HepG2 (cell line): Measurements from ENCODE around the gene THAP6.

Experiments
- YY1 ChIP-seq: IDR thresholded peaks from 2 replicates; pipeline ENCODE4 v1.6.1; 2011; ENCODE audit warnings: low read length, low read depth, moderate library complexity, mild to moderate bottlenecking; ENCODE audit not compliant: insufficient read depth, insufficient replicate concordance
- ZNF354B ChIP-seq: sonication (generic); formaldehyde crosslinking; IDR thresholded peaks from 2 replicates; pipeline ENCODE4 v1.8.0; 2022; ENCODE audit warnings: mild to moderate bottlenecking, missing genetic modification reagents
- TF ChIP-seq, protein P1 (sequence below): sonication (generic); formaldehyde crosslinking; IDR thresholded peaks from 2 replicates; pipeline ENCODE4 v1.5.1; 2020; ENCODE audit warnings: missing genetic modification reagents, mild to moderate bottlenecking, borderline replicate concordance
- TF ChIP-seq, protein P2 (sequence below), 2 experiments: sonication (generic) in 1 of 2; formaldehyde crosslinking in 1 of 2; IDR thresholded peaks; 2 replicates each; pipeline versions ENCODE4 v1.5.1 to v1.6.1; 2011 to 2020; ENCODE audit warnings: borderline replicate concordance in 1 of 2, low read depth in 1 of 2, low read length in 1 of 2, mild to moderate bottlenecking in 1 of 2, missing genetic modification reagents in 1 of 2, moderate library complexity in 1 of 2

DNA sequence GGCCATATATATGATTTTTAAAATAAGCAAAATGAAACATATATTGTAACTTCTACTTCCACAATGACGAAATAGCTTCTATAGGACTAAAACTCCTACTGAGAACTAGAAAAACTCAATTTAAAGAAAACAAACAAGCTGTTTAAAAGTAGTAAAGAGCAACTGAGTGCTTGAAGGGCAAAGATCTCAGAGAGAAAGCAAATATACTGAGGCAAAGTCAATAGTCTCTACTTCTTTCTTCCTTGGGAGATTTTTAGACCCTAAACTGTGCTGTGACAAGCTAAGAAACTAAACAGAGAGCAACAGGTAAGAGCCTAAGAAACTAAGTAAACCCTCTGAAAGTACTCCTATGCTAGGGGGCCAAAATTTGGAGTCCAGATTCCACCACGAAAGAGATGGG, 8.6 kb upstream of the THAP6 start:
- no peak for TF ChIP-seq ZNF354B (CRISPR knock-in tag)
- TF ChIP-seq, protein P1, sequence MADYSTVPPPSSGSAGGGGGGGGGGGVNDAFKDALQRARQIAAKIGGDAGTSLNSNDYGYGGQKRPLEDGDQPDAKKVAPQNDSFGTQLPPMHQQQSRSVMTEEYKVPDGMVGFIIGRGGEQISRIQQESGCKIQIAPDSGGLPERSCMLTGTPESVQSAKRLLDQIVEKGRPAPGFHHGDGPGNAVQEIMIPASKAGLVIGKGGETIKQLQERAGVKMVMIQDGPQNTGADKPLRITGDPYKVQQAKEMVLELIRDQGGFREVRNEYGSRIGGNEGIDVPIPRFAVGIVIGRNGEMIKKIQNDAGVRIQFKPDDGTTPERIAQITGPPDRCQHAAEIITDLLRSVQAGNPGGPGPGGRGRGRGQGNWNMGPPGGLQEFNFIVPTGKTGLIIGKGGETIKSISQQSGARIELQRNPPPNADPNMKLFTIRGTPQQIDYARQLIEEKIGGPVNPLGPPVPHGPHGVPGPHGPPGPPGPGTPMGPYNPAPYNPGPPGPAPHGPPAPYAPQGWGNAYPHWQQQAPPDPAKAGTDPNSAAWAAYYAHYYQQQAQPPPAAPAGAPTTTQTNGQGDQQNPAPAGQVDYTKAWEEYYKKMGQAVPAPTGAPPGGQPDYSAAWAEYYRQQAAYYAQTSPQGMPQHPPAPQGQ (CRISPR knock-in tag), result no peak
- TF ChIP-seq YY1, result no peak
- TF ChIP-seq, protein P2, sequence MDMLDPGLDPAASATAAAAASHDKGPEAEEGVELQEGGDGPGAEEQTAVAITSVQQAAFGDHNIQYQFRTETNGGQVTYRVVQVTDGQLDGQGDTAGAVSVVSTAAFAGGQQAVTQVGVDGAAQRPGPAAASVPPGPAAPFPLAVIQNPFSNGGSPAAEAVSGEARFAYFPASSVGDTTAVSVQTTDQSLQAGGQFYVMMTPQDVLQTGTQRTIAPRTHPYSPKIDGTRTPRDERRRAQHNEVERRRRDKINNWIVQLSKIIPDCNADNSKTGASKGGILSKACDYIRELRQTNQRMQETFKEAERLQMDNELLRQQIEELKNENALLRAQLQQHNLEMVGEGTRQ (IDR thresholded peaks at IDR 0.05; ENCODE audit: low read depth, low read length), result no peak
- TF ChIP-seq, protein P2 (CRISPR knock-in tag; IDR thresholded peaks at IDR 0.05; ENCODE audit: borderline replicate concordance), result no peak
